ENCODE measurements around the gene OR6C4.

- TF ChIP-seq CTCF (conservative IDR thresholded peaks at IDR 0.05; ENCODE audit: low read length), result no peak
- no peak for TF ChIP-seq EZH2phosphoT487 (IDR thresholded peaks at IDR 0.05; ENCODE audit: borderline replicate concordance, low read depth, low read length)
These were observed at the start of gene OR6C4 for GRCh38 chr12:55549302-55549701.
